ENCODE results near the gene ANKRD44. TPM values are rescaled to one million over a fixed set of nuclear protein-coding genes. Genes with fewer than 3 reads are reported as not detected.

The ANKRD44 gene
- total RNA-seq, 2 donors from 2014 or later, result 7.0 to 7.9 TPM

GRCh38 chr2:197219636-197220035 lies 90.9 kb downstream of the ANKRD44 start:
- Histone ChIP-seq H3K4me1 (no peaks in the 10 kb centered on the region), H3K27ac (no peak overlapping the region), H3K4me3 (no peak overlapping the region), H3K9ac (ENCODE audit: low read depth in 2 of 2, low read length in 2 of 2) (no peak overlapping the region), H3K36me3 (no peaks in the 10 kb centered on the region), H3K27me3 (no peaks in the 10 kb centered on the region), H3K9me3 (no peaks in the 10 kb centered on the region)
- DNase-seq, result no peak
- TF ChIP-seq CTCF (IDR thresholded peaks at IDR 0.05), result no peak
- intact Hi-C loops (cut with DNase I), result no loop called here

GRCh38 chr2:197217541-197217940 lies 93.0 kb downstream of the ANKRD44 start:
- no peak for TF ChIP-seq CTCF (IDR thresholded peaks at IDR 0.05)
- Histone ChIP-seq H3K36me3 (no peaks in the 10 kb centered on the region), H3K4me3 (no peak overlapping the region), H3K4me1 (no peaks in the 10 kb centered on the region), H3K27ac (no peak overlapping the region), H3K9ac (ENCODE audit: low read depth in 2 of 2, low read length in 2 of 2) (no peak overlapping the region), H3K9me3 (no peaks in the 10 kb centered on the region), H3K27me3 (no peaks in the 10 kb centered on the region)
- no peak for DNase-seq
- intact Hi-C loops (cut with DNase I), result no loop called here

GRCh38 chr2:197216361-197216979 lies 94.1 kb downstream of the ANKRD44 start:
- TF ChIP-seq CTCF (IDR thresholded peaks at IDR 0.05), result no peak
- Histone ChIP-seq H3K9ac (ENCODE audit: low read depth in 2 of 2, low read length in 2 of 2) (peak overlapping the region in 1 of 2 donors; percentile 14), H3K27me3 (no peaks in the 10 kb centered on the region), H3K4me3 (no peak overlapping the region), H3K4me1 (no peaks in the 10 kb centered on the region), H3K36me3 (no peaks in the 10 kb centered on the region), H3K27ac (peak overlapping the region; percentile 59), H3K9me3 (no peaks in the 10 kb centered on the region)
- intact Hi-C loops (cut with DNase I), result no loop called here
- DNase-seq, result no peak

GRCh38 chr2:197215748-197216360 lies 94.7 kb downstream of the ANKRD44 start:
- DNase-seq, result no peak
- Histone ChIP-seq H3K4me3 (no peak overlapping the region), H3K27ac (peak overlapping the region; percentile 59), H3K4me1 (no peaks in the 10 kb centered on the region), H3K36me3 (no peaks in the 10 kb centered on the region), H3K27me3 (no peaks in the 10 kb centered on the region), H3K9me3 (no peaks in the 10 kb centered on the region), H3K9ac (ENCODE audit: low read depth in 2 of 2, low read length in 2 of 2) (no peak overlapping the region)
- intact Hi-C loops (cut with DNase I), result no loop called here
- TF ChIP-seq CTCF (IDR thresholded peaks at IDR 0.05), result no peak

GRCh38 chr2:197212344-197213262 lies 98.0 kb downstream of the ANKRD44 start:
- H3K36me3 ChIP-seq, result no peaks in the 10 kb centered on the region
- no peaks in the 10 kb centered on the region for H3K27me3 ChIP-seq
- intact Hi-C loops (cut with DNase I), result no loop called here
- no peaks in the 10 kb centered on the region for H3K4me1 ChIP-seq
- no peaks in the 10 kb centered on the region for H3K9me3 ChIP-seq
- TF ChIP-seq CTCF (IDR thresholded peaks at IDR 0.05), result no peak
- peak; percentile 29 for DNase-seq
- H3K9ac ChIP-seq (ENCODE audit: low read depth in 2 of 2, low read length in 2 of 2), result no peak overlapping the region
- peak overlapping the region; percentile 13 for H3K27ac ChIP-seq
- H3K4me3 ChIP-seq, result no peak overlapping the region

Data from colonic mucosa (tissue), 4 donors.